Erythroblast (primary cell): ENCODE data around the gene NFIA.

Experiments used
- GATA1 ChIP-seq: IDR thresholded peaks from 2 replicates; pipeline ENCODE4 v1.6.1; 2011; ENCODE audit warnings: low read depth, mild to moderate bottlenecking, control low read depth, low read length, moderate library complexity
- POLR2A ChIP-seq: IDR thresholded peaks from 2 replicates; pipeline ENCODE4 v1.6.1; 2011; ENCODE audit warnings: mild to moderate bottlenecking, low read length

DNA sequence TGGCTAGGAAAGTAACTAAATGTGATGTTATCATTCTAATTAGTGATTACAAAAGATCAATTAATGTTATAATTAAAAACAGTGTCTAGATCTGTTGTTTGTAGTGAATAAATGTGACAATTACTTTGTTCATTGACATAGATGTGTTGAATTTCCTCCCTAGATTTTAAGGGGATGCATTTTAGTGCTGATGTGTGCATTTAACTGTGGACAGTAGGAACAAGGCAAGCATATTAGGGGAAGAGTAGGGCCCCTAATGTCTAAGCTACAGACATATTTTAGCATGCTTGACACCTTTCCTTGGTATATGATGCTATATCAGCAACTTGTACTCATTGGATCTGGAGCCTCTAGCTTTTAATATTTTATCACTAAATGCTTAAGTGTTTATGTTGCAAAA, 48.9 kb downstream of the NFIA start:
- TF ChIP-seq POLR2A (no peak), GATA1 (no peak)
